Gastrocnemius medialis (tissue), 4 donors: ENCODE data around the gene ERC2. TPM values are rescaled to one million over a fixed set of nuclear protein-coding genes. Genes with fewer than 3 reads are reported as not detected.

Experiments
- ATAC-seq, 2 donors: fragments of 150-250 bp; one replicate each; pipeline ENCODE4 v1.9.1; 2016
- DNase-seq, 2 donors: peaks; one replicate each; pipeline ENCODE4 v3.0.0-alpha.2; 2019
- H3K27ac ChIP-seq, 4 donors: fragments of 200-600 bp; sonication (generic); 1 replicate in 1 of 4; 2 replicates in 3 of 4; pipeline ENCODE4 v1.5.1; 2016 to 2018; ENCODE audit warnings: mild to moderate bottlenecking in 2 of 4, moderate library complexity in 1 of 4
- H3K27me3 ChIP-seq, 3 donors: fragments of 200-600 bp; sonication (generic) in 2 of 3; 1 replicate in 1 of 3; 2 replicates in 2 of 3; pipeline versions ENCODE4 v1.5.1 to v1.6.0; 2016 to 2019; ENCODE audit warnings: mild to moderate bottlenecking in 1 of 3, moderate library complexity in 1 of 3
- H3K36me3 ChIP-seq, 2 donors: fragments of 200-600 bp; sonication (generic) in 1 of 2; one replicate each; pipeline ENCODE4 v1.5.1; 2017 to 2018
- H3K4me1 ChIP-seq, 2 donors: fragments of 200-600 bp; sonication (generic) in 1 of 2; one replicate each; pipeline ENCODE4 v1.5.1; 2016 to 2017; ENCODE audit warnings: mild to moderate bottlenecking in 2 of 2
- H3K4me3 ChIP-seq, 4 donors: fragments of 200-600 bp; sonication (generic) in 3 of 4; 1 replicate in 1 of 4; 2 replicates in 3 of 4; pipeline ENCODE4 v1.5.1; 2016 to 2019; ENCODE audit warnings: mild to moderate bottlenecking in 2 of 4
- H3K9me3 ChIP-seq, 3 donors: fragments of 200-600 bp; sonication (generic) in 2 of 3; 1 replicate in 1 of 3; 2 replicates in 2 of 3; pipeline ENCODE4 v1.5.1; 2016 to 2019
- POLR2A ChIP-seq, 2 donors: fragments of 450-650 bp; IDR thresholded peaks; one replicate each; pipeline ENCODE4 v1.6.1; 2017; ENCODE audit warnings: antibody characterized with exemption in 2 of 2, mild to moderate bottlenecking in 2 of 2, moderate library complexity in 2 of 2
- in situ Hi-C, 4 donors: fragments of 200-750 bp; cut with MboI; loops; one replicate each; pipeline versions ENCODE4 v1.15.0 to v1.8.0; 2017; ENCODE audit warnings: low sequenced_read_pairs in 4 of 4
- intact Hi-C: fragments of 100-400 bp; cut with DNase I; formaldehyde crosslinking; loops from one replicate; pipeline ENCODE4 v1.15.1; 2023; ENCODE audit warnings: low total_unique reads
- total RNA-seq, 4 donors: library from RNA; depleted of rRNA; stranded (reverse); fragments of >200 nt; gene quantifications; one replicate each; pipeline versions ENCODE4 v1.1.0 to v1.2.3, GENCODE V29; 2016
- TF ChIP-seq, protein P1 (sequence below), 5 experiments: fragments of 450-650 bp in 3 of 5; fragments of 200-600 bp in 2 of 5; sonication (generic) in 2 of 5; IDR thresholded peaks in 4 of 5; conservative IDR thresholded peaks in 1 of 5; 1 replicate in 4 of 5; 2 replicates in 1 of 5; pipeline ENCODE4 v1.5.1; 2016 to 2019; ENCODE audit warnings: antibody characterized with exemption in 5 of 5, mild to moderate bottlenecking in 3 of 5, moderate library complexity in 3 of 5

Gene ERC2
- total RNA-seq, 4 donors from 2014 or later = not detected

GRCh38 chr3:56251343-56251945, 216.8 kb downstream of the ERC2 start:
- peak in 1 of 2 donors; percentile 46 for ATAC-seq
- DNase-seq = peak in 1 of 2 donors; percentile 12
- Histone ChIP-seq H3K36me3 (no peaks in the 10 kb centered on the region), H3K27ac (no peak overlapping the region), H3K27me3 (no peaks in the 10 kb centered on the region), H3K9me3 (no peaks in the 10 kb centered on the region), H3K4me3 (no peak overlapping the region), H3K4me1 (no peaks in the 10 kb centered on the region)
- TF ChIP-seq, protein P1, sequence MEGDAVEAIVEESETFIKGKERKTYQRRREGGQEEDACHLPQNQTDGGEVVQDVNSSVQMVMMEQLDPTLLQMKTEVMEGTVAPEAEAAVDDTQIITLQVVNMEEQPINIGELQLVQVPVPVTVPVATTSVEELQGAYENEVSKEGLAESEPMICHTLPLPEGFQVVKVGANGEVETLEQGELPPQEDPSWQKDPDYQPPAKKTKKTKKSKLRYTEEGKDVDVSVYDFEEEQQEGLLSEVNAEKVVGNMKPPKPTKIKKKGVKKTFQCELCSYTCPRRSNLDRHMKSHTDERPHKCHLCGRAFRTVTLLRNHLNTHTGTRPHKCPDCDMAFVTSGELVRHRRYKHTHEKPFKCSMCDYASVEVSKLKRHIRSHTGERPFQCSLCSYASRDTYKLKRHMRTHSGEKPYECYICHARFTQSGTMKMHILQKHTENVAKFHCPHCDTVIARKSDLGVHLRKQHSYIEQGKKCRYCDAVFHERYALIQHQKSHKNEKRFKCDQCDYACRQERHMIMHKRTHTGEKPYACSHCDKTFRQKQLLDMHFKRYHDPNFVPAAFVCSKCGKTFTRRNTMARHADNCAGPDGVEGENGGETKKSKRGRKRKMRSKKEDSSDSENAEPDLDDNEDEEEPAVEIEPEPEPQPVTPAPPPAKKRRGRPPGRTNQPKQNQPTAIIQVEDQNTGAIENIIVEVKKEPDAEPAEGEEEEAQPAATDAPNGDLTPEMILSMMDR (IDR thresholded peaks at IDR 0.05 in 4 of 5, conservative IDR thresholded peaks at IDR 0.05 in 1 of 5) = peak; percentile 8 to 75 (median 60)
- TF ChIP-seq POLR2A (IDR thresholded peaks at IDR 0.05) = no peak
- intact Hi-C loops = loop anchor here (1.0 to 5.0 kb wide), 2 partner anchors 766 to 1399 kb away; no protein-coding TSS in a partner anchor
- in situ Hi-C loops = loop anchor here in 3 of 4 donors (10.0 to 25.0 kb wide), 5 partner anchors 764 to 1414 kb away; partner anchors contain the start of gene WNT5A (in 3 of the 3)

GRCh38 chr3:56248021-56248420, 220.2 kb downstream of the ERC2 start:
- Histone ChIP-seq H3K4me1 (no peaks in the 10 kb centered on the region), H3K4me3 (no peak overlapping the region), H3K27ac (no peak overlapping the region), H3K9me3 (no peaks in the 10 kb centered on the region), H3K27me3 (no peaks in the 10 kb centered on the region), H3K36me3 (no peaks in the 10 kb centered on the region)
- intact Hi-C loops = no loop called here
- DNase-seq (no peak), ATAC-seq (no peak)
- TF ChIP-seq, protein P1 (IDR thresholded peaks at IDR 0.05 in 4 of 5, conservative IDR thresholded peaks at IDR 0.05 in 1 of 5) = no peak
- TF ChIP-seq POLR2A (IDR thresholded peaks at IDR 0.05) = no peak
- in situ Hi-C loops = loop anchor here in 1 of 4 donors (25.0 kb wide), 1 partner anchor 761 kb away; the partner anchor contains the start of gene WNT5A

DNA sequence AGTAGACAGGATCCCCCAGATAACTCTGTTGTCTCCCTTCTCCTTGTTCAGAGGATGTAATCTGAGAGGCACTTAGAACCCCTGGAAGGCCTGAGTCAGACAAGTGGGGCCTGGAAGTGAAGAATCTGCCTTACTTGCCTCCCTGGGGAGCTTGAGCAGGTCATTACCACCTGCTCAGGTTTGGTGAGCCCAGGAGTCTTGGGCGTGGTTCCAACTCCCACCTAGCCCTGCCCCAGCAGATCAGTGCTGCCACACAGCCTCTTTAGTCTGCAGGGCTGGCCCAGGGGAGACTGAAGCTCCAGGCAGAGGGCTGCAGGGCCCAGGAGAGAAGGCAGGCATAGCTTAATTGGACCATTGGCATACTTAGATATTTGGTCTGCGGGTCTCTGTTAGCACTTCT, 230.0 kb downstream of the ERC2 start:
- Histone ChIP-seq H3K27me3 (no peaks in the 10 kb centered on the region), H3K4me3 (no peak overlapping the region), H3K36me3 (no peaks in the 10 kb centered on the region), H3K27ac (no peak overlapping the region), H3K9me3 (no peaks in the 10 kb centered on the region), H3K4me1 (no peaks in the 10 kb centered on the region)
- TF ChIP-seq, protein P1 (IDR thresholded peaks at IDR 0.05 in 4 of 5, conservative IDR thresholded peaks at IDR 0.05 in 1 of 5) = no peak
- TF ChIP-seq POLR2A (IDR thresholded peaks at IDR 0.05) = no peak
- ATAC-seq (no peak), DNase-seq (no peak)
- intact Hi-C loops (no loop called here), in situ Hi-C loops (loop anchor here in 1 of 4 donors (25.0 kb wide), 1 partner anchor 751 kb away; the partner anchor contains the start of gene WNT5A)

DNA sequence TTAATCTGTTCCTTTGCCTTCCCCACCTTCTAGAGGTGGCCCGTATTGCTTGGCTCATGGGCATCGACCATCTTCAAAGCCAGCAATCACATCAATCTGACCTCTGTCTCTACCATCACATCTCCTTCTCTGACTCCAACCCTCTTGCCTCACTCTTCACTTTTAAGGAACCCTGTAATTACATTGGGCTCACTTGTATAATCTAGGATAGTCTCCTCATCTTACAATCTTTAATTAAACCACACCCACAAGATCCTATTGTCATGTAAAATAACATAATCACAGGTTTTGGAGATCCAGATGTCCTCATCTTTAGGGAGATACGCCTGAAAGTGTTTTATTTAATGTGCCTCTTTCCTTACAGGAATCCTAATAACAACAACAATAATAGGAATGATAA, 234.5 kb downstream of the ERC2 start:
- Histone ChIP-seq H3K27me3 (no peaks in the 10 kb centered on the region), H3K9me3 (no peaks in the 10 kb centered on the region), H3K36me3 (no peaks in the 10 kb centered on the region), H3K4me1 (no peaks in the 10 kb centered on the region), H3K27ac (no peak overlapping the region), H3K4me3 (no peak overlapping the region)
- intact Hi-C loops (no loop called here), in situ Hi-C loops (loop anchor here in 1 of 4 donors (25.0 kb wide), 1 partner anchor 746 kb away; the partner anchor contains the start of gene WNT5A)
- no peak for DNase-seq
- no peak for ATAC-seq
- TF ChIP-seq, protein P1 (IDR thresholded peaks at IDR 0.05 in 4 of 5, conservative IDR thresholded peaks at IDR 0.05 in 1 of 5) = no peak
- TF ChIP-seq POLR2A (IDR thresholded peaks at IDR 0.05) = no peak
